HCT116 (cell line): ENCODE data around the gene STK11. TPM values are rescaled to one million over a fixed set of nuclear protein-coding genes. Genes with fewer than 3 reads are reported as not detected.
A peak's percentile ranks its signal among the peaks of the same experiment; 100 is the strongest.

Experiments used
- ATAC-seq: fragments of 200-7000 bp; cut with Tn5 transposase; 2 replicates; pipeline ENCODE4 v1.9.1; 2020; ENCODE audit warnings: mild to moderate bottlenecking, moderate library complexity
- BruUV-seq: library from RNA; stranded (reverse); fragments of 400-500 nt; replicated peaks from 2 replicates; lab custom pipeline; 2021; lab: Mats Ljungman, UMichigan
- CTCF ChIA-PET: fragments of 300-600 bp; sonication (Branson Sonifier 250); formaldehyde crosslinking; loops from one replicate; lab custom pipeline; 2021; ENCODE audit warnings: antibody characterized with exemption; lab: Charles Lee
- POLR2A ChIA-PET: fragments of 300-600, 350-600 bp; sonication (Branson Sonifier 250); formaldehyde crosslinking; loops from one replicate; lab custom pipeline; 2021; ENCODE audit warnings: antibody characterized with exemption; lab: Charles Lee
- RAD21 ChIA-PET, 2 experiments: fragments of 300-600 bp; sonication (Branson Sonifier 250); formaldehyde crosslinking; loops; one replicate each; lab custom pipeline; 2023; ENCODE audit warnings: low total read pairs in 2 of 2; ENCODE audit not compliant: uncharacterized antibody in 2 of 2, unreplicated experiment in 2 of 2, low non-redundant PET in 1 of 2; lab: Charles Lee
- DNase-seq: peaks from one replicate; pipeline ENCODE4 v3.0.0-alpha.2; 2010; ENCODE audit warnings: low read depth, low spot score
- H2AFZ ChIP-seq: fragments of 200-600 bp; shearing (Covaris generic), sonication (generic); 2 replicates; pipeline ENCODE4 v1.6.1; 2017; ENCODE audit warnings: low read depth, mixed run types, mixed read lengths, antibody characterized with exemption, low read length; ENCODE audit not compliant: poor library complexity, severe bottlenecking
- H3K27ac ChIP-seq: 2 replicates; pipeline ENCODE4 v1.5.1; 2012; ENCODE audit warnings: low read depth, low read length
- H3K27me3 ChIP-seq: fragments of 200-600 bp; sonication (generic); 2 replicates; pipeline ENCODE4 v1.6.1; 2016; ENCODE audit warnings: mixed run types, low read length, mixed read lengths; ENCODE audit not compliant: insufficient read depth
- H3K36me3 ChIP-seq, 2 experiments: fragments of 200-500 bp in 1 of 2; fragments of 200-600 bp in 1 of 2; sonication (Bioruptor generic) in 1 of 2; sonication (generic) in 1 of 2; 2 replicates each; pipeline versions ENCODE4 v1.5.1 to v1.6.1; 2014 to 2016; ENCODE audit warnings: low read length in 2 of 2, inconsistent platforms in 1 of 2, mixed read lengths in 1 of 2, mixed run types in 1 of 2; ENCODE audit not compliant: insufficient read depth in 2 of 2, control insufficient read depth in 1 of 2
- H3K4me1 ChIP-seq, 2 experiments: fragments of 200-600 bp in 1 of 2; sonication (generic) in 1 of 2; 2 replicates each; pipeline versions ENCODE4 v1.5.1 to v1.6.1; 2012 to 2017; ENCODE audit warnings: low read length in 2 of 2, inconsistent platforms in 1 of 2, mild to moderate bottlenecking in 1 of 2, mixed read lengths in 1 of 2, mixed run types in 1 of 2, moderate library complexity in 1 of 2; ENCODE audit not compliant: insufficient read depth in 2 of 2, control insufficient read depth in 1 of 2
- H3K4me2 ChIP-seq: fragments of 200-600 bp; sonication (generic); 2 replicates; pipeline ENCODE4 v1.6.1; 2017; ENCODE audit warnings: mixed run types, low read length, mixed read lengths
- H3K4me3 ChIP-seq, 2 experiments: fragments of 200-600 bp in 1 of 2; sonication (generic) in 1 of 2; replicated peaks in 1 of 2; 2 replicates each; pipeline ENCODE4 v1.5.1; 2011 to 2016; ENCODE audit warnings: low read length in 2 of 2, control low read depth in 1 of 2, low read depth in 1 of 2, mild to moderate bottlenecking in 1 of 2, mixed read lengths in 1 of 2, mixed run types in 1 of 2
- H3K79me2 ChIP-seq: fragments of 200-600 bp; sonication (generic); 2 replicates; pipeline ENCODE4 v1.6.1; 2017; ENCODE audit warnings: mild to moderate bottlenecking, mixed run types, low read length, moderate library complexity, mixed read lengths; ENCODE audit not compliant: insufficient read depth
- H3K9ac ChIP-seq: fragments of 200-600 bp; sonication (generic); 2 replicates; pipeline ENCODE4 v1.6.1; 2016; ENCODE audit warnings: low read length, mixed read lengths
- H3K9me2 ChIP-seq: fragments of 200-600 bp; sonication (generic), shearing (Covaris generic); 2 replicates; pipeline ENCODE4 v1.6.1; 2017; ENCODE audit warnings: mixed run types, mild to moderate bottlenecking, moderate library complexity; ENCODE audit not compliant: insufficient read depth
- H3K9me3 ChIP-seq, 2 experiments: fragments of 200-500 bp in 1 of 2; fragments of 200-600 bp in 1 of 2; sonication (Bioruptor generic) in 1 of 2; sonication (generic) in 1 of 2; 2 replicates each; pipeline ENCODE4 v1.6.1; 2014 to 2017; ENCODE audit warnings: low read length in 2 of 2, mixed read lengths in 2 of 2, inconsistent platforms in 1 of 2, low read depth in 1 of 2, mild to moderate bottlenecking in 1 of 2, mixed run types in 1 of 2, moderate library complexity in 1 of 2; ENCODE audit not compliant: control insufficient read depth in 1 of 2, insufficient read depth in 1 of 2
- H4K20me1 ChIP-seq: fragments of 200-600 bp; sonication (generic), shearing (Covaris generic); 2 replicates; pipeline ENCODE4 v1.6.1; 2017; ENCODE audit warnings: mixed run types, mild to moderate bottlenecking, moderate library complexity; ENCODE audit not compliant: insufficient read depth
- CBX3 ChIP-seq: IDR thresholded peaks from 2 replicates; pipeline ENCODE4 v1.6.1; 2012; ENCODE audit warnings: low read depth
- CEBPB ChIP-seq: IDR thresholded peaks from 2 replicates; pipeline ENCODE4 v1.6.1; 2012; ENCODE audit warnings: low read depth
- EGR1 ChIP-seq: IDR thresholded peaks from 2 replicates; pipeline ENCODE4 v1.6.1; 2012; ENCODE audit warnings: low read depth
- ELF1 ChIP-seq: IDR thresholded peaks from 2 replicates; pipeline ENCODE4 v1.6.1; 2012; ENCODE audit warnings: low read depth, borderline replicate concordance
- EZH2 ChIP-seq: fragments of 200-600 bp; sonication (generic); IDR thresholded peaks from 2 replicates; pipeline ENCODE4 v1.6.1; 2017; ENCODE audit warnings: antibody characterized with exemption, mixed run types
- EZH2phosphoT487 ChIP-seq: fragments of 200-600 bp; IDR thresholded peaks from 2 replicates; pipeline ENCODE4 v1.6.1; 2018; ENCODE audit warnings: antibody characterized with exemption, borderline replicate concordance
- FOSL1 ChIP-seq: IDR thresholded peaks from 2 replicates; pipeline ENCODE4 v1.6.1; 2012; ENCODE audit warnings: low read depth
- JUND ChIP-seq: IDR thresholded peaks from 2 replicates; pipeline ENCODE4 v1.6.1; 2012
- POLR2A ChIP-seq: IDR thresholded peaks from 2 replicates; pipeline ENCODE4 v1.7.0; 2011; ENCODE audit warnings: borderline replicate concordance; ENCODE audit not compliant: insufficient read depth, insufficient read length; ENCODE audit errors: extremely low read depth
- POLR2AphosphoS5 ChIP-seq: IDR thresholded peaks from 2 replicates; pipeline ENCODE4 v1.6.1; 2011; ENCODE audit warnings: mild to moderate bottlenecking, low read depth, low read length, moderate library complexity
- RAD21 ChIP-seq: IDR thresholded peaks from 2 replicates; pipeline ENCODE4 v1.6.1; 2012; ENCODE audit warnings: low read depth, mild to moderate bottlenecking
- SIN3A ChIP-seq: IDR thresholded peaks from 2 replicates; pipeline ENCODE4 v1.6.1; 2012; ENCODE audit warnings: low read depth
- SRF ChIP-seq: IDR thresholded peaks from 2 replicates; pipeline ENCODE4 v1.6.1; 2012; ENCODE audit warnings: low read depth
- TCF7L2 ChIP-seq: IDR thresholded peaks from 2 replicates; pipeline ENCODE4 v1.7.0; 2011; ENCODE audit warnings: borderline replicate concordance, inconsistent platforms; ENCODE audit not compliant: insufficient read depth, insufficient read length; ENCODE audit errors: extremely low read depth
- YY1 ChIP-seq: IDR thresholded peaks from 2 replicates; pipeline ENCODE4 v1.6.1; 2011; ENCODE audit warnings: low read length, low read depth, moderate library complexity, mild to moderate bottlenecking; ENCODE audit not compliant: insufficient replicate concordance; ENCODE audit errors: extremely low read depth
- ZFX ChIP-seq: fragments of 450-650 bp; IDR thresholded peaks from 2 replicates; pipeline ENCODE4 v1.6.1; 2017
- ZNF274 ChIP-seq: fragments of 200-500 bp; sonication (Bioruptor generic); IDR thresholded peaks from 2 replicates; pipeline ENCODE4 v1.6.1; 2014; ENCODE audit warnings: mild to moderate bottlenecking, low read depth, low read length, inconsistent platforms
- intact Hi-C: fragments of 100-400 bp; cut with micrococcal nuclease; formaldehyde crosslinking; loops from 2 replicates; pipeline ENCODE4 v1.10.0; 2022
- total RNA-seq: library from RNA; stranded (reverse); gene quantifications from one replicate; pipeline ENCODE4 v1.2.1, GENCODE V29; 2021; ENCODE audit not compliant: unreplicated experiment
- TF ChIP-seq, protein P1 (sequence below): IDR thresholded peaks from 2 replicates; pipeline ENCODE4 v1.6.1; 2012
- TF ChIP-seq, protein P2 (sequence below), 3 experiments: fragments of 200-600 bp in 1 of 3; sonication (generic) in 1 of 3; IDR thresholded peaks in 2 of 3; conservative IDR thresholded peaks in 1 of 3; 2 replicates each; pipeline ENCODE4 v1.5.1; 2012 to 2017; ENCODE audit warnings: low read depth in 2 of 3, low read length in 2 of 3, antibody characterized with exemption in 1 of 3, borderline replicate concordance in 1 of 3, control low read depth in 1 of 3, mild to moderate bottlenecking in 1 of 3, mixed read lengths in 1 of 3, mixed run types in 1 of 3, moderate library complexity in 1 of 3; ENCODE audit not compliant: insufficient read depth in 1 of 3
- TF ChIP-seq, protein P3 (sequence below): IDR thresholded peaks from 2 replicates; pipeline ENCODE4 v1.6.1; 2012
- TF ChIP-seq, protein P4 (sequence below): IDR thresholded peaks from 2 replicates; pipeline ENCODE4 v1.6.1; 2011; ENCODE audit warnings: mild to moderate bottlenecking, low read length, moderate library complexity; ENCODE audit not compliant: insufficient replicate concordance; ENCODE audit errors: extremely low read depth

Gene STK11
- total RNA-seq, 1 experiment from 2014 or later, result 86.9 TPM

DNA sequence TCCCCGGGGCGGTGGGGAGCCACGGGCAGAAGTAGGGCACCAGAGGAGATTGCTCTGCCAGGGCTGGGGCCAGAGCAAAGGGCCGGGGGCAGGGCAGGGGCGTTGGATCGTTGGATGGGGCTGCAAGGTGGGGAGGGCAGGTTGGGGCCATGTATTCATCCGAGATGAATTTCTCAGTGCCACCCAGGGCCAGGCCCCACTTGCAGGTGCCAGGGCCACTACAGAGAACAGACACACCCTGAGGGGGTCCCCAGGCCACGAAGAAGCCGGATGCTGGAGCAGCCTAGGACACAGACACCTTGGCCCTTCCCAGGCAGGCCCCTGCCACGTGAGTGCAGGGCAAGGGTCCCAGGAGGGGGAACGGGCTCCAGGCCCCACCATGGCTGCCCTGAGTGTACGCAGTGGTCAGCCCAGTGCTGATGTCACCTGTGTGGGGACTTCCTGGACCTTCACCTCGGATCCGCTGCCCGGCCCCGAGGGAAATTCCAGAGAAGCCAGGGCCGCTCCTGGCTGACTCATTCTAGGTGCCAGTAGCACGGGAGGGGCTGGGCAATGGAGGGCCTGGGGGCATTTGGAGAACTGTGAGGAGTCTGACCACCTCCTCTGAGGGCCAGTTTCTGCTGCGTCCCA lies 21.9 kb upstream of the STK11 start (continued):
- TF ChIP-seq EZH2phosphoT487, result no peak
- TF ChIP-seq, protein P1, sequence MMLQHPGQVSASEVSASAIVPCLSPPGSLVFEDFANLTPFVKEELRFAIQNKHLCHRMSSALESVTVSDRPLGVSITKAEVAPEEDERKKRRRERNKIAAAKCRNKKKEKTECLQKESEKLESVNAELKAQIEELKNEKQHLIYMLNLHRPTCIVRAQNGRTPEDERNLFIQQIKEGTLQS, result no peak
- TF ChIP-seq ELF1, result no peak; the same call in 1 of the 2 replicates

DNA sequence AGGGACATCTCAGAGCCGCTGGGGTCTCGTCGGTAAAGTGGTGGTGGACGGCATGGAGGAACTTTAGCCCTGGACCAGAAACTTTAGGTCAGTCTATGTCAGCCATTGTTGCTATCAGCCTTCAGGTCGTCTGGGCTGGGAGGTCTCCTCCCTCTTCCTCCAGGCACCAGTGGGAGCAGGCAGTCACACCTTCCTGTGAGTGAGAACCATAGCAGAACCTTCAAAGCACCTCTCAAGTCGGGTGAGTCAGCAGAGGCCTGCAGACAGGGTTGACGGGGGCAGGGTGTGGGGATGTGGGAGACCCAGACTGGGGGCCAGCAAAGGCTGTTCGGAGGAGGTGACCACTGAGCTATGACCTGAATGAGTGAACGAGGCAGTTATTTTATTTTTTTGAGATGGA lies 16.2 kb upstream of the STK11 start:
- H3K27ac ChIP-seq, result peak overlapping the region; percentile 77
- no peaks in the 10 kb centered on the region for H3K27me3 ChIP-seq
- POLR2A ChIA-PET, result interaction anchor here (1.1 kb wide), 1 partner anchor 80 kb away, joined by 3 read pairs; the partner anchor contains the start of gene CIRBP
- CTCF ChIA-PET, result interaction anchor here (2.0 kb wide), 1 partner anchor 76 kb away, joined by 6 read pairs; no protein-coding TSS in a partner anchor
- peak overlapping the region; percentile 63 for H3K4me2 ChIP-seq
- RAD21 ChIA-PET, result no interaction called here
- no peaks in the 10 kb centered on the region for H3K36me3 ChIP-seq
- peaks cover 40 to 64% of the 10 kb centered on the region in 2 experiments for H3K4me1 ChIP-seq
- DNase-seq (peak; percentile 75), ATAC-seq (peak; percentile 83)
- no peak overlapping the region for H2AFZ ChIP-seq
- BruUV-seq, result no TSS peak
- H3K9me2 ChIP-seq, result no peaks in the 10 kb centered on the region
- H3K79me2 ChIP-seq, result no peaks in the 10 kb centered on the region
- H3K9ac ChIP-seq, result peak overlapping the region; percentile 41
- H3K4me3 ChIP-seq, result peak overlapping the region in 1 of 2 experiments; percentile 10; a peak in 2 of 4 replicates
- no peaks in the 10 kb centered on the region for H4K20me1 ChIP-seq
- intact Hi-C loops, result loop anchor here (10.0 kb wide), 1 partner anchor 265 kb away; the partner anchor contains the start of gene ARID3A
- H3K9me3 ChIP-seq, result no peaks in the 10 kb centered on the region
- TF ChIP-seq POLR2AphosphoS5 (peak; percentile 44; the same call in 1 of the 2 replicates), ZFX (no peak), EZH2phosphoT487 (no peak), SRF (no peak), JUND (no peak), CEBPB (no peak), FOSL1 (no peak; the same call in 1 of the 2 replicates), SIN3A (no peak), RAD21 (0 out of 2 replicates have a peak, but pooled peaks have one; percentile 3), ZNF274 (no peak), EZH2 (no peak), EGR1 (no peak), CBX3 (no peak), YY1 (peak; percentile 31), ELF1 (no peak), TCF7L2 (peak; percentile 40), POLR2A (no peak)
- TF ChIP-seq, protein P1, result no peak
- TF ChIP-seq, protein P2, sequence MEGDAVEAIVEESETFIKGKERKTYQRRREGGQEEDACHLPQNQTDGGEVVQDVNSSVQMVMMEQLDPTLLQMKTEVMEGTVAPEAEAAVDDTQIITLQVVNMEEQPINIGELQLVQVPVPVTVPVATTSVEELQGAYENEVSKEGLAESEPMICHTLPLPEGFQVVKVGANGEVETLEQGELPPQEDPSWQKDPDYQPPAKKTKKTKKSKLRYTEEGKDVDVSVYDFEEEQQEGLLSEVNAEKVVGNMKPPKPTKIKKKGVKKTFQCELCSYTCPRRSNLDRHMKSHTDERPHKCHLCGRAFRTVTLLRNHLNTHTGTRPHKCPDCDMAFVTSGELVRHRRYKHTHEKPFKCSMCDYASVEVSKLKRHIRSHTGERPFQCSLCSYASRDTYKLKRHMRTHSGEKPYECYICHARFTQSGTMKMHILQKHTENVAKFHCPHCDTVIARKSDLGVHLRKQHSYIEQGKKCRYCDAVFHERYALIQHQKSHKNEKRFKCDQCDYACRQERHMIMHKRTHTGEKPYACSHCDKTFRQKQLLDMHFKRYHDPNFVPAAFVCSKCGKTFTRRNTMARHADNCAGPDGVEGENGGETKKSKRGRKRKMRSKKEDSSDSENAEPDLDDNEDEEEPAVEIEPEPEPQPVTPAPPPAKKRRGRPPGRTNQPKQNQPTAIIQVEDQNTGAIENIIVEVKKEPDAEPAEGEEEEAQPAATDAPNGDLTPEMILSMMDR (IDR thresholded peaks at IDR 0.05 in 2 of 3, conservative IDR thresholded peaks at IDR 0.05 in 1 of 3; ENCODE audit: borderline replicate concordance in 1 of 3, insufficient read depth in 1 of 3, low read depth in 2 of 3, low read length in 2 of 3), result no peak
- TF ChIP-seq, protein P3, sequence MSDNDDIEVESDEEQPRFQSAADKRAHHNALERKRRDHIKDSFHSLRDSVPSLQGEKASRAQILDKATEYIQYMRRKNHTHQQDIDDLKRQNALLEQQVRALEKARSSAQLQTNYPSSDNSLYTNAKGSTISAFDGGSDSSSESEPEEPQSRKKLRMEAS, result no peak
- TF ChIP-seq, protein P4, sequence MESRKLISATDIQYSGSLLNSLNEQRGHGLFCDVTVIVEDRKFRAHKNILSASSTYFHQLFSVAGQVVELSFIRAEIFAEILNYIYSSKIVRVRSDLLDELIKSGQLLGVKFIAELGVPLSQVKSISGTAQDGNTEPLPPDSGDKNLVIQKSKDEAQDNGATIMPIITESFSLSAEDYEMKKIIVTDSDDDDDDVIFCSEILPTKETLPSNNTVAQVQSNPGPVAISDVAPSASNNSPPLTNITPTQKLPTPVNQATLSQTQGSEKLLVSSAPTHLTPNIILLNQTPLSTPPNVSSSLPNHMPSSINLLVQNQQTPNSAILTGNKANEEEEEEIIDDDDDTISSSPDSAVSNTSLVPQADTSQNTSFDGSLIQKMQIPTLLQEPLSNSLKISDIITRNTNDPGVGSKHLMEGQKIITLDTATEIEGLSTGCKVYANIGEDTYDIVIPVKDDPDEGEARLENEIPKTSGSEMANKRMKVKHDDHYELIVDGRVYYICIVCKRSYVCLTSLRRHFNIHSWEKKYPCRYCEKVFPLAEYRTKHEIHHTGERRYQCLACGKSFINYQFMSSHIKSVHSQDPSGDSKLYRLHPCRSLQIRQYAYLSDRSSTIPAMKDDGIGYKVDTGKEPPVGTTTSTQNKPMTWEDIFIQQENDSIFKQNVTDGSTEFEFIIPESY, result no peak
